Measurements from ENCODE around the gene DHX34.
"Not testable (repeated sequence)": the region's sequence is repeated elsewhere in the genome, so short reads cannot be mapped to it uniquely, and the experiment has no call there.

- TF ChIP-seq CTCF, POLR2A (IDR thresholded peaks at IDR 0.05): not testable (repeated sequence)
Observed at GRCh38 chr19:47384533-47384932, 35.4 kb downstream of the DHX34 start.

Measured in heart left ventricle (tissue), 13 donors.